Activated CD4-positive, alpha-beta memory T cell treated with anti-CD3 and anti-CD28 coated beads, Interleukin-2, amount 10 ng/mL, durations not matched to agents 7 days and 5 days (primary cell): ENCODE data around the gene BEAN1. TPM values are rescaled to one million over a fixed set of nuclear protein-coding genes. Genes with fewer than 3 reads are reported as not detected.

ENCODE experiments used
- CTCF ChIA-PET: fragments of 350-600 bp; sonication (Branson Sonifier 250); formaldehyde crosslinking; loops from one replicate; lab custom pipeline; 2021; ENCODE audit warnings: antibody characterized with exemption, inconsistent platforms; lab: Charles Lee
- POLR2A ChIA-PET: fragments of 350-600 bp; sonication (Branson Sonifier 250); formaldehyde crosslinking; loops from one replicate; lab custom pipeline; 2021; ENCODE audit warnings: antibody characterized with exemption; lab: Charles Lee
- DNase-seq: peaks from one replicate; pipeline ENCODE4 v3.0.0-alpha.2; 2020
- H3K27ac Mint-ChIP-seq: one replicate; pipeline ENCODE4 v1.8.0; 2021; ENCODE audit warnings: mild to moderate bottlenecking, mixed read lengths
- H3K27me3 Mint-ChIP-seq: one replicate; pipeline ENCODE4 v1.8.0; 2021; ENCODE audit warnings: mixed read lengths
- H3K36me3 Mint-ChIP-seq: one replicate; pipeline ENCODE4 v1.8.0; 2021; ENCODE audit warnings: low read depth, mixed read lengths
- H3K4me1 Mint-ChIP-seq: one replicate; pipeline ENCODE4 v1.8.0; 2021; ENCODE audit warnings: mixed read lengths
- H3K4me3 Mint-ChIP-seq: one replicate; pipeline ENCODE4 v1.8.0; 2021; ENCODE audit warnings: mild to moderate bottlenecking, mixed read lengths
- H3K9me3 Mint-ChIP-seq: one replicate; pipeline ENCODE4 v1.8.0; 2021; ENCODE audit warnings: mixed read lengths
- total RNA-seq, 2 experiments: library from RNA; stranded (reverse); gene quantifications; one replicate each; pipeline ENCODE4 v1.2.3, GENCODE V29; 2021

BEAN1 gene
- total RNA-seq, 2 experiments from 2014 or later, result not detected

GRCh38 chr16:66401610-66402009 lies 25.5 kb upstream of the BEAN1 start:
- no peak for DNase-seq
- Mint-ChIP-seq H3K36me3 (no peaks in the 10 kb centered on the region), H3K4me3 (no peak overlapping the region), H3K27me3 (peaks cover 17% of the 10 kb centered on the region), H3K27ac (no peak overlapping the region), H3K4me1 (peaks cover 2% of the 10 kb centered on the region), H3K9me3 (no peaks in the 10 kb centered on the region)
- POLR2A ChIA-PET, result no interaction called here
- CTCF ChIA-PET, result no interaction called here

DNA sequence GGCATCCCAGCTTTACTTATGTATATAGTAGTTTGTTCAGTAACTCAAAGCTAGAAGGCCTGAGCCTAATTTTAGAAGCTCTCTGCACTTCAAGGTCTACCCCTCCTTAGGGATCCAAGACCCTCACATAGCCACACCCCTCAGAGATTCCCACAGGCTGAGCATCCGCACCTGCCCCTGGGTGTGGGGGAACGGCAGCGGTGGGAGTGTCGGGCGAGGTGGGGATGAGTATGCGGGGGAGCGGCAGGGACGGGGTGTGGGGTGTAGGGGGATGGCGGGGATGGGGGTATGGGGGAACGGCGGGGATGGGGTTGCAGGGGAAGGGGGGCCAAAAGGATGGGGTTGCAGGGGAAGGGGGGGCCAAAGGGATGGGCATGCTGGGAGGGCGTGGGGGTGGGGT lies 24.9 kb upstream of the BEAN1 start:
- ChIA-PET POLR2A (no interaction called here), CTCF (no interaction called here)
- H3K27me3 Mint-ChIP-seq, result peaks cover 17% of the 10 kb centered on the region
- no peak for DNase-seq
- H3K4me1 Mint-ChIP-seq, result peaks cover 6% of the 10 kb centered on the region
- no peak overlapping the region for H3K27ac Mint-ChIP-seq
- H3K36me3 Mint-ChIP-seq, result no peaks in the 10 kb centered on the region
- no peaks in the 10 kb centered on the region for H3K9me3 Mint-ChIP-seq
- H3K4me3 Mint-ChIP-seq, result no peak overlapping the region

GRCh38 chr16:66402591-66403230 lies 24.4 kb upstream of the BEAN1 start:
- Mint-ChIP-seq H3K27ac (no peak overlapping the region), H3K36me3 (no peaks in the 10 kb centered on the region), H3K4me3 (no peak overlapping the region), H3K9me3 (no peaks in the 10 kb centered on the region), H3K4me1 (peaks cover 7% of the 10 kb centered on the region), H3K27me3 (peaks cover 17% of the 10 kb centered on the region)
- ChIA-PET POLR2A (no interaction called here), CTCF (no interaction called here)
- no peak for DNase-seq

- H3K27ac Mint-ChIP-seq, result no peak overlapping the region
- POLR2A ChIA-PET, result no interaction called here
Measured at GRCh38 chr16:66403531-66404145, 23.5 kb upstream of the BEAN1 start.

DNA sequence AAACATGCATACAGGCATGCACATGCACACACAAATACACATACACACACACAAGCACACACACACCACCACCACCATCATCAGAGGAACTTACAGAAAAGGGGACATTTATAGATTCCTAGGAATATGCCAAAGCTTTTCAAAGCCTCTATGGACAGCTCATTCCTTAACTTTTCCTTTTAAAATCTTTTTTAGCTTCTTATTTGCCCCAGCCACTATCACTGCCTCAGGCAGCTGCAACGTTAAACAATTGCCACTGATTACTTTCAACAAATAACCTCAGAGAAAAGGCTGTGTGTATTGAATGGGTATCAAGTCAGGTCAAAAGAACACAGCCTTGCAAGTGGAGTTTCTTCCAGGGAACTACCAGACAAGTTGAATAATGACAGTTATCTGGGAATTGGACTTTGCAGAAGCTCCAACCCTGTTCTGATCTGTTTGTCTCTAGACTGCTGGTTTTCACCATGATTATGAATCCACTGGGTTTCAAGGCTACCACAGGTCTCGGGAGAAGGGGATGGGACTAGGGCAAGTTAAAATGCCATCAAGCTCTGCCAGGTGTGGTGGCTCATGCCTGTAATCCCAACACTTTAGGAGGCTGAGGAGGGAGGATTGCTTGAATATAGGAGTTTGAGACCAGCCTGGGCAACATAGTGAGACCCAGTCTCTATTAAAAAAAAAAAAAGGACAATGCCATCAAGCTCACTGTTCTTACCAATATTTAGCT lies 21.9 kb upstream of the BEAN1 start:
- CTCF ChIA-PET, result interaction anchor here (0.7 to 7.7 kb wide), 26 partner anchors 9 to 463 kb away, joined by 3 to 65 read pairs (median 6); partner anchors contain the start of genes CDH5 and CKLF
- POLR2A ChIA-PET, result interaction anchor here (0.6 to 1.3 kb wide), 2 partner anchors 71 to 145 kb away, joined by 3 read pairs; no protein-coding TSS in a partner anchor
- peaks cover 17% of the 10 kb centered on the region for H3K27me3 Mint-ChIP-seq
- peaks cover 30% of the 10 kb centered on the region for H3K4me1 Mint-ChIP-seq
- no peaks in the 10 kb centered on the region for H3K9me3 Mint-ChIP-seq
- H3K4me3 Mint-ChIP-seq, result no peak overlapping the region
- H3K27ac Mint-ChIP-seq, result no peak overlapping the region
- peaks cover 4% of the 10 kb centered on the region for H3K36me3 Mint-ChIP-seq
- no peak for DNase-seq

More at GRCh38 chr16:66403531-66404145, 23.5 kb upstream of the BEAN1 start:
- CTCF ChIA-PET, result interaction anchor here (1.1 to 7.7 kb wide), 5 partner anchors 71 to 348 kb away, joined by 3 to 49 read pairs (median 9); no protein-coding TSS in a partner anchor
- H3K36me3 Mint-ChIP-seq, result no peaks in the 10 kb centered on the region
- H3K4me3 Mint-ChIP-seq, result no peak overlapping the region
- no peaks in the 10 kb centered on the region for H3K9me3 Mint-ChIP-seq
- peaks cover 17% of the 10 kb centered on the region for H3K27me3 Mint-ChIP-seq
- peaks cover 16% of the 10 kb centered on the region for H3K4me1 Mint-ChIP-seq
- DNase-seq, result no peak

DNA sequence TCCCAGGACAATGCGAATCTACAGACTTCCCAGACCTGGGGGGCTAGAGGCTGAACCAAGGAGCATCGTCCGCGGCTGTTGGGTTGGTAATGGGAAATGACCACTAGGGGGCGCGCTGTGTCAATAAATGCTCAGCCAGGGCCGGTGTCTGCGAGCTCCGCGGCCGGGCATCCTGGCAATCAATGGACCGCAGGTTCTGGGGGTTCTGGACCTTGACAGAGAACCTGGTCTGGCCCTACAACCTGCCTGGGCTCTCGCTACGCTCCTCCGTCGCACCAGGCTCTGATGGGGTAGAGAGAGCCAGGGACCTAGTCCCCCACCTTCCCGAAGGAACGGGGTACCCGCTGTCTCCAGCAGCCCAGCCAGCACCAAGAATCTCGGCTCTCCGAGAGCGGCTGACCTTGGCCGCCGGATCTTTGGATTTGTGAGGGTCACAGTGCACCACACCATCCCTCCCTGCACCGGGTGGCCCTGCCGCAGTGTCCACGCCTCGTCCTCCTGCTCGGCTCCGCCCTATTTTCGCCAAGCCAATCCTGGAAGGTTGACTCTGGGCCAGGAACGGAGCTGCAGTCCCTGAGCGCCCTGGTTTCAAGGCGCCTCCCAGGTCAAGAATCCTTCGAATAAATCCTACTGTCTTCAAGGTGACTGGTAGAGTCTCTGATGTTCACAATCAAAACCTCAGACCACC lies 20.4 kb upstream of the BEAN1 start:
- Mint-ChIP-seq H3K4me1 (peaks cover 31% of the 10 kb centered on the region), H3K27me3 (peaks cover 17% of the 10 kb centered on the region), H3K9me3 (no peaks in the 10 kb centered on the region), H3K36me3 (peaks cover 13% of the 10 kb centered on the region), H3K4me3 (peak overlapping the region; percentile 77), H3K27ac (peak overlapping the region; percentile 38)
- peak; percentile 90 for DNase-seq
- POLR2A ChIA-PET, result interaction anchor here (0.6 to 2.5 kb wide), 7 partner anchors 78 to 345 kb away, joined by 3 to 7 read pairs (median 5); partner anchors contain the start of genes CKLF and DYNC1LI2
- CTCF ChIA-PET, result interaction anchor here (0.6 to 7.7 kb wide), 39 partner anchors 9 to 462 kb away, joined by 3 to 65 read pairs (median 5); partner anchors contain the start of genes CKLF, CMTM3 and NAE1

GRCh38 chr16:66408163-66409048 lies 18.7 kb upstream of the BEAN1 start:
- peak overlapping the region; percentile 80 for H3K4me3 Mint-ChIP-seq
- peaks cover 31% of the 10 kb centered on the region for H3K4me1 Mint-ChIP-seq
- CTCF ChIA-PET, result interaction anchor here (0.6 to 7.7 kb wide), 14 partner anchors 7 to 422 kb away, joined by 3 to 65 read pairs (median 6); partner anchors contain the start of genes CKLF, CMTM3 and NAE1
- H3K27ac Mint-ChIP-seq, result peak overlapping the region; percentile 89
- POLR2A ChIA-PET, result interaction anchor here (0.6 to 2.5 kb wide), 10 partner anchors 9 to 343 kb away, joined by 3 to 11 read pairs (median 4); partner anchors contain the start of genes CKLF, CMTM3 and DYNC1LI2
- peaks cover 3% of the 10 kb centered on the region for H3K9me3 Mint-ChIP-seq
- DNase-seq, result peak; percentile 43
- H3K36me3 Mint-ChIP-seq, result peaks cover 17% of the 10 kb centered on the region
- H3K27me3 Mint-ChIP-seq, result peaks cover 17% of the 10 kb centered on the region

GRCh38 chr16:66409156-66409555 lies 17.9 kb upstream of the BEAN1 start:
- Mint-ChIP-seq H3K9me3 (peaks cover 3% of the 10 kb centered on the region), H3K36me3 (peaks cover 17% of the 10 kb centered on the region), H3K4me1 (peaks cover 31% of the 10 kb centered on the region), H3K27me3 (peaks cover 17% of the 10 kb centered on the region), H3K27ac (peak overlapping the region; percentile 89), H3K4me3 (peak overlapping the region; percentile 80)
- ChIA-PET POLR2A (interaction anchor here (0.6 to 1.6 kb wide), 2 partner anchors 143 to 188 kb away, joined by 3 to 11 read pairs; partner anchors contain the start of gene CKLF), CTCF (interaction anchor here (0.7 to 7.7 kb wide), 8 partner anchors 75 to 421 kb away, joined by 3 to 65 read pairs (median 6); partner anchors contain the start of gene NAE1)
- no peak for DNase-seq

- Mint-ChIP-seq H3K4me1 (peaks cover 25% of the 10 kb centered on the region), H3K36me3 (peaks cover 17% of the 10 kb centered on the region), H3K27ac (no peak overlapping the region), H3K27me3 (no peaks in the 10 kb centered on the region), H3K9me3 (peaks cover 3% of the 10 kb centered on the region), H3K4me3 (no peak overlapping the region)
- no peak for DNase-seq
- ChIA-PET CTCF (interaction anchor here (1.1 kb wide), 1 partner anchor 32 kb away, joined by 3 read pairs; no protein-coding TSS in a partner anchor), POLR2A (no interaction called here)
Measured at GRCh38 chr16:66412182-66412581, 14.9 kb upstream of the BEAN1 start.

DNA sequence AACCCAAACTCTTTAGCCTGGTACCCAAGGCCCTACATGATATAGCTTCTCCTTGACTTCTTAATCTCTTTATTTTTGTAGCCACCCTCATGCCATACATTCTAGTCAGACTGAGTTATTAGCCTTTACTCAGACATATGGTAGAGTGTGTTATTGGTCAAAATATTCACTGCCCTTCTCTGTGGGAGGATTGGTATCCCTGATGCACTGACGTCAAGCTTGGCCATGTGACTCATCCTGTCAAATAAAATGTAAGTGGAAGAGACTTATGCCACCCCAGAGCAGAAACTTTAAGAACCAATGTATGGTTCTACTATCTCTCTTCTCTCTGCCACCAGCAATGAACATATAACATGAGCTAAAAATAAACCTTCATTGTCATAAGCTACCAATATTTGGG lies 12.2 kb upstream of the BEAN1 start:
- Mint-ChIP-seq H3K27ac (no peak overlapping the region), H3K27me3 (peaks cover 2% of the 10 kb centered on the region), H3K9me3 (peaks cover 3% of the 10 kb centered on the region), H3K36me3 (peaks cover 15% of the 10 kb centered on the region), H3K4me1 (peaks cover 16% of the 10 kb centered on the region), H3K4me3 (no peak overlapping the region)
- DNase-seq, result no peak
- ChIA-PET POLR2A (interaction anchor here (1.4 kb wide), 1 partner anchor 60 kb away, joined by 4 read pairs; no protein-coding TSS in a partner anchor), CTCF (interaction anchor here (2.5 kb wide), 1 partner anchor 8 kb away, joined by 18 read pairs; no protein-coding TSS in a partner anchor)

- Mint-ChIP-seq H3K27me3 (peaks cover 6% of the 10 kb centered on the region), H3K27ac (no peak overlapping the region), H3K9me3 (peaks cover 3% of the 10 kb centered on the region), H3K36me3 (peaks cover 6% of the 10 kb centered on the region), H3K4me1 (peaks cover 13% of the 10 kb centered on the region), H3K4me3 (no peak overlapping the region)
- POLR2A ChIA-PET, result no interaction called here
- no peak for DNase-seq
- CTCF ChIA-PET, result interaction anchor here (2.5 kb wide), 1 partner anchor 9 kb away, joined by 18 read pairs; no protein-coding TSS in a partner anchor
Measured at GRCh38 chr16:66416136-66416535, 11.0 kb upstream of the BEAN1 start.
